ENCODE data around the gene CAMK2B. TPM values are rescaled to one million over a fixed set of nuclear protein-coding genes. Genes with fewer than 3 reads are reported as not detected.

CAMK2B gene
- polyA plus RNA-seq, 1 donor (not counting 4 experiments of a cell fraction or from before 2014, with no cell fraction given), result 0.25 TPM

DNA sequence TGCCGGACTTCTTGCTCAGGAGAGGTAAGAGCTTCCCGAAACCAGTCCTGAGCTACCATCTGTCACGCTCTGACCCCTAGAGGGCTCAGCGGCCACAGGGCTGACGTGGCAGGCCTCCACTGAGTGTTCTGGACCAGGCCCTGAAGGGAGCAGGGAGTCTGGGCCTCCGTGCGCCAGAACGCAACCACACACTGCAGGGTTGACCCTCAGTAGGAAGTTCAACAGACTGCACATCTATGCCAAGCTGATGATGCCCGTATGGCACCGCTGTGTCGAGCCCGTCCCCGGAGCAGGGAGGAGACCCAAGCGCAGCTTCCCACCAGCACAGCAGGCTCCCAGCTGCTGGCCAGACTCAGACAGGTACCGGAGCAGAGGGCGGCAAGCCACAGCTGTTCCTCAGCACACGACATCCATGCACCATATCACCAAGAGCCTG is 39.2 kb downstream of the CAMK2B start:
- Histone ChIP-seq H3K9ac (ENCODE audit: control insufficient read depth, extremely low read depth, insufficient read depth, low read length) (no peak overlapping the region), H3K36me3 (ENCODE audit: control insufficient read depth in 2 of 2, extremely low read depth in 1 of 2, insufficient read depth in 2 of 2, low read length in 2 of 2) (no peaks in the 10 kb centered on the region), H3K79me2 (ENCODE audit: control insufficient read depth, insufficient read depth, low read length) (no peaks in the 10 kb centered on the region), H3K9me1 (ENCODE audit: control insufficient read depth, extremely low read depth, insufficient read depth, low read length) (no peaks in the 10 kb centered on the region), H3K4me3 (ENCODE audit: control insufficient read depth in 2 of 3, extremely low read depth in 1 of 3, insufficient read depth in 2 of 3, low read depth in 1 of 3, low read length in 3 of 3) (no peak overlapping the region), H3K27me3 (ENCODE audit: control insufficient read depth, extremely low read depth, insufficient read depth, low read length) (no peaks in the 10 kb centered on the region), H2AFZ (ENCODE audit: control insufficient read depth, low read length) (no peak overlapping the region), H3K4me2 (ENCODE audit: control insufficient read depth, extremely low read depth, insufficient read depth, low read depth, low read length) (no peak overlapping the region), H3K9me3 (ENCODE audit: control insufficient read depth, low read depth, low read length) (no peaks in the 10 kb centered on the region), H4K20me1 (ENCODE audit: control insufficient read depth, extremely low read depth, insufficient read depth, low read length) (no peaks in the 10 kb centered on the region), H3K27ac (ENCODE audit: control insufficient read depth, insufficient read depth, low read length) (no peak overlapping the region), H3K4me1 (ENCODE audit: control insufficient read depth, extremely low read depth, insufficient read depth, low read length) (no peaks in the 10 kb centered on the region)
- DNase-seq (ENCODE audit: low read depth, low spot score) (no peak), FAIRE-seq (no peak)
- TF ChIP-seq, protein P1, sequence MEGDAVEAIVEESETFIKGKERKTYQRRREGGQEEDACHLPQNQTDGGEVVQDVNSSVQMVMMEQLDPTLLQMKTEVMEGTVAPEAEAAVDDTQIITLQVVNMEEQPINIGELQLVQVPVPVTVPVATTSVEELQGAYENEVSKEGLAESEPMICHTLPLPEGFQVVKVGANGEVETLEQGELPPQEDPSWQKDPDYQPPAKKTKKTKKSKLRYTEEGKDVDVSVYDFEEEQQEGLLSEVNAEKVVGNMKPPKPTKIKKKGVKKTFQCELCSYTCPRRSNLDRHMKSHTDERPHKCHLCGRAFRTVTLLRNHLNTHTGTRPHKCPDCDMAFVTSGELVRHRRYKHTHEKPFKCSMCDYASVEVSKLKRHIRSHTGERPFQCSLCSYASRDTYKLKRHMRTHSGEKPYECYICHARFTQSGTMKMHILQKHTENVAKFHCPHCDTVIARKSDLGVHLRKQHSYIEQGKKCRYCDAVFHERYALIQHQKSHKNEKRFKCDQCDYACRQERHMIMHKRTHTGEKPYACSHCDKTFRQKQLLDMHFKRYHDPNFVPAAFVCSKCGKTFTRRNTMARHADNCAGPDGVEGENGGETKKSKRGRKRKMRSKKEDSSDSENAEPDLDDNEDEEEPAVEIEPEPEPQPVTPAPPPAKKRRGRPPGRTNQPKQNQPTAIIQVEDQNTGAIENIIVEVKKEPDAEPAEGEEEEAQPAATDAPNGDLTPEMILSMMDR (optimal IDR thresholded peaks at IDR 0.05 in 1 of 3, IDR thresholded peaks at IDR 0.05 in 1 of 3, conservative IDR thresholded peaks at IDR 0.05 in 1 of 3; ENCODE audit: extremely low read depth in 1 of 3, insufficient read depth in 2 of 3, low read length in 3 of 3), result peak in 1 of 3 experiments; percentile 10
- TF ChIP-seq EZH2 (IDR thresholded peaks at IDR 0.05; ENCODE audit: low read length), result no peak
- dilution Hi-C loops (cut with MboI; ENCODE audit: extremely low pct_ligation_motif_present, low sequenced_read_pairs), result no loop called here

- no peaks in the 10 kb centered on the region for H3K9me3 ChIP-seq (ENCODE audit: control insufficient read depth, low read depth, low read length)
- H3K4me1 ChIP-seq (ENCODE audit: control insufficient read depth, extremely low read depth, insufficient read depth, low read length), result no peaks in the 10 kb centered on the region
- no peaks in the 10 kb centered on the region for H3K27me3 ChIP-seq (ENCODE audit: control insufficient read depth, extremely low read depth, insufficient read depth, low read length)
- H3K9ac ChIP-seq (ENCODE audit: control insufficient read depth, extremely low read depth, insufficient read depth, low read length), result no peak overlapping the region
- dilution Hi-C loops (cut with MboI; ENCODE audit: extremely low pct_ligation_motif_present, low sequenced_read_pairs), result no loop called here
- no peak overlapping the region for H3K27ac ChIP-seq (ENCODE audit: control insufficient read depth, insufficient read depth, low read length)
- H3K4me2 ChIP-seq (ENCODE audit: control insufficient read depth, extremely low read depth, insufficient read depth, low read depth, low read length), result no peak overlapping the region
- DNase-seq (ENCODE audit: low read depth, low spot score), result no peak
- no peak for FAIRE-seq
- no peaks in the 10 kb centered on the region for H3K36me3 ChIP-seq (ENCODE audit: control insufficient read depth in 2 of 2, extremely low read depth in 1 of 2, insufficient read depth in 2 of 2, low read length in 2 of 2)
- no peaks in the 10 kb centered on the region for H4K20me1 ChIP-seq (ENCODE audit: control insufficient read depth, extremely low read depth, insufficient read depth, low read length)
- no peaks in the 10 kb centered on the region for H3K79me2 ChIP-seq (ENCODE audit: control insufficient read depth, insufficient read depth, low read length)
- no peak for TF ChIP-seq EZH2 (IDR thresholded peaks at IDR 0.05; ENCODE audit: low read length)
- TF ChIP-seq, protein P1 (optimal IDR thresholded peaks at IDR 0.05 in 1 of 3, IDR thresholded peaks at IDR 0.05 in 1 of 3, conservative IDR thresholded peaks at IDR 0.05 in 1 of 3; ENCODE audit: extremely low read depth in 1 of 3, insufficient read depth in 2 of 3, low read length in 3 of 3), result no peak
- H3K9me1 ChIP-seq (ENCODE audit: control insufficient read depth, extremely low read depth, insufficient read depth, low read length), result no peaks in the 10 kb centered on the region
- H2AFZ ChIP-seq (ENCODE audit: control insufficient read depth, low read length), result no peak overlapping the region
- H3K4me3 ChIP-seq (ENCODE audit: control insufficient read depth in 2 of 3, extremely low read depth in 1 of 3, insufficient read depth in 2 of 3, low read depth in 1 of 3, low read length in 3 of 3), result no peak overlapping the region
Measured at GRCh38 chr7:44285561-44285960, 39.8 kb downstream of the CAMK2B start.
